ENCODE results near the gene MCHR1.

DNA sequence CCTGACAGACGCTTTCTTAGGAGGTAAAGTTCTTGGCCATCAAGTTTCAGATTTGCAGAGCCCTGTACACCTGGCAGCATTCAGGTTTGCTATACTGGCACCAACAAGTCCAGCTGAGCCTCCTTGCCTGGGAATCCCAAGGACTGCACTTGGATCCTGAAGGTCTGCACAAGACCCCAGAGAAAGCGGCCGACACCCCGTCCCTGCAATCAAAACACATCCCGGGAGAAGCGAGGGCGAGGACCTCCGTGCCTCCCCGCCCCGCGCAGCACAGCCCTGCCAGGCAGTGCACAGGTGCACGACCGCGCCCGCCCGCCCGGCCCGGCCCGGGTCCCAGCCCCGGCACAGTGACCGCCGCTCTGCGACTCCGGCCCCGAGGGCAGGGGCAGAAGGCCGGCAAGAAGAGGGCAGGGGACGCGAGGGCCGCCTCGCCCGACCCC lies 43.3 kb upstream of the MCHR1 start:
- no peak for TF ChIP-seq CTCF (IDR thresholded peaks at IDR 0.05)
- TF ChIP-seq KDM1A (IDR thresholded peaks at IDR 0.05; ENCODE audit: low read depth): no peak
- no peak for TF ChIP-seq MAZ (IDR thresholded peaks at IDR 0.05; ENCODE audit: borderline replicate concordance, low read depth, low read length)
- no peak for TF ChIP-seq BHLHE40 (IDR thresholded peaks at IDR 0.05; ENCODE audit: low read depth, low read length)
- no peak for TF ChIP-seq CHD2 (IDR thresholded peaks at IDR 0.05; ENCODE audit: low read length, partially characterized antibody)
- no peak for TF ChIP-seq RAD21 (conservative IDR thresholded peaks at IDR 0.05 in 1 of 2, IDR thresholded peaks at IDR 0.05 in 1 of 2)
- no peak for TF ChIP-seq POLR2A (IDR thresholded peaks at IDR 0.05; ENCODE audit: low read length)
- TF ChIP-seq MAX (IDR thresholded peaks at IDR 0.05): no peak
- TF ChIP-seq TP53 (CRISPR knock-in tag; IDR thresholded peaks at IDR 0.05): no peak
- TF ChIP-seq SREBF2 (IDR thresholded peaks at IDR 0.05): no peak
- no peak for TF ChIP-seq JUN (IDR thresholded peaks at IDR 0.05)
- TF ChIP-seq CEBPB (IDR thresholded peaks at IDR 0.05): no peak

Data from A549 (cell line).